Fibroblast of skin of abdomen (primary cell): ENCODE results near the gene GTF2A1.

Experiments used
- DNase-seq: peaks from one replicate; pipeline ENCODE4 v3.0.0-alpha.2; 2013

GTF2A1 gene

GRCh38 chr14:81176241-81176640 is 44.5 kb downstream of the GTF2A1 start:
- DNase-seq: no peak

GRCh38 chr14:81172881-81173280 is 47.9 kb downstream of the GTF2A1 start:
- peak; percentile 11 for DNase-seq

DNA sequence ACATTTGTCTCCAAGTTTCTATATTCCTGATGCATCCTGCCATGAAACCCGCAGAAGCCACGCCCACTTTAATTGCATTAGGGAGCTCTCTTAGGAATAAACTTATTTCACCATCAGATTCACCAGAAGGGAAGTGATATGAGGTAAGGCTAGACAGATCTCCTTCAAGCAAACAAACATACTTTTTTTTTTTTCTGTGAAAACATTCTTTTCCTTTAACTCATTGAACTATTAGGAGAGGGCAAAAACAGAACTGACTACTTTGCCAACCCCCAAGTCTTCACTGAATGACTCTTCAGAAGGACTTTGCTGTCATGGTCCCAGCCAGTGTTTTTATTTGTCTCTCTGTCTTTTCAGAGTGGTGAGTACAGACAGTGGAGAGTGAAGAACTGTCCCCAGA is 48.4 kb downstream of the GTF2A1 start:
- DNase-seq: no peak

DNA sequence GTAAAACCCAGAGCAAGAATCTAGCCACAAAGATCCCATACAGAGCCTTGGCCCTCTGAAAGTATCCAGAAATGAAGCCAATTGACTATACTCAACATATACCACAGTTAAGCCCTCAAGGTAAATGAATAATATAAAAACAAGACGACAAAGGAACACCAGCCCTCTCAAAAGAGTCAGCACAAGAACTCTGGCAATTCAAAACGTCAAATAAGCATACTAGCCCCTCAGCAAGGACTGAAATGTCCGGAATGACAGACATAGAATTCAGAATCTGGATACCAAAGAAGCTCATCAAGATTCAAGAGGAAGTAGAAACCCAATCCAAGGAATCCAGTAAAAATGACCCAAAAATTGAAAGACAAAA is 49.9 kb downstream of the GTF2A1 start:
- no peak for DNase-seq

- DNase-seq: peak; percentile 88
Observed at GRCh38 chr14:81170104-81170828, 50.5 kb downstream of the GTF2A1 start.

DNA sequence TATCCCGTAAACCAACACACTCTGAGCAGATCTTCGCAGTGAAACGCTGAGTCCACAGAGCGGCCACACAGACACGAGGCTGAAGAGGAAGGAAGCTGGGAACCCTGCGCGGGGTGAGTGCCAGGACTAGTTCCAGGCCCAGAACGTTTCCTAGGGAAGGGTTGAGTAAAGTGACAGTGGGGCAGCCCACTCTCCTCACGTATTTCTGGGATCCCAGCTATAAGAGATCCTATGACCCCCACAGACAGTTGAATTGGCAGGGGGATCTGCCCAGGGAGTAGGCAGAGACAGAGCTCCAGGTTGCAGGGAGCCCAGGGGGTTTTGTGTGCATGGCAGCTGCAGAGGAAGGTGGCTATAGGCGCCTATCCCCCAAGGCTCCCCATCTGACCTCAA is 51.1 kb downstream of the GTF2A1 start:
- DNase-seq: peak; percentile 15

DNA sequence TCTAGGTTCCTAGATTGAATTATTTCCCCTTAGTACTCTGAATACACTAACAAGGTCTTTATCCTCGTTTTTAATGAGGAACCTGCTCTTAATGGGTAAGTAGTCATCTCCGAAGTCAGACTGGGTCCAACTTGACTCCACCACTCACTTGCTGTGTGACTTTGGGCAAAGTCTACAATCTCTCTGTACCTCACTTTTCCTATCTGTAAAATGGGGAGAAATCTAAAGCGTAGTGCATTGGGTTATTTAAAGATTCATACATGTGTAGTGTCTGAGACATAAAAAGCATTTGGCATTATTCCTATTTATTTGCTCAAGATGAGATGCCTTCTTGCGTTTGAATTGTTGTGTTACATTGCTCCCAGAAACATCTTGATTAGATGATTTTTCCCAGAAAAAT is 51.5 kb downstream of the GTF2A1 start:
- DNase-seq: no peak

- DNase-seq: no peak
Observed at GRCh38 chr14:81166121-81166520, 54.6 kb downstream of the GTF2A1 start.

- DNase-seq: no peak
Observed at GRCh38 chr14:81165188-81165587, 55.6 kb downstream of the GTF2A1 start.

DNA sequence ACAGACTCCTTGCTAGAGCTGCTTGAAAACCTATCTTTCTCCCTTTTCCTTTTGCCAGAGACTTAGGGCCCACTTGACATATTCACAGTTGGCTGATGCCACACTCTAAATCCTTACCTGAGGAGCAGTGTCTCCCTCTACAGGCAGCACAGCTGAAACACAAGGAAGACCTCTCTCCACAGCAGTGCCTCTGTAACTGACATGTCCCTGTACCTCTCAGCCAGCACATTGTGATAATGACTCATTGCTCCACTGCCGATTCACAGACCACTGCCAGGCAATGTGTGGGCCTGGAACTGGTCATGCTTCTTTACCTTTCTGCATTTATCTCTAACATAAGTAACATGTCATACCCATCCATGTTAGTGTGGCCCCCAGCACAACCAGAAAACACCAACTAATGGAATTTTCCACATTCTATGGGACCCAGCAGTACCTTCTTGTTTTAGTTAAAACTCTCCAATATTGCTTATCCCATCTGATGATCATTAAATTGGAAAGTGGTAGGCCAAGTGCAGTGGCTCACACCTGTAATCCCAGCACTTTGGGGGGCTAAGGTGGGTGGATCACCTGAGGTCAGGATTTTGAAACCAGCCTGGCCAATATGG is 56.5 kb downstream of the GTF2A1 start:
- peak; percentile 66 for DNase-seq

GRCh38 chr14:81162941-81163340 is 57.8 kb downstream of the GTF2A1 start:
- DNase-seq: no peak

GRCh38 chr14:81161749-81162148 is 59.0 kb downstream of the GTF2A1 start:
- no peak for DNase-seq

GRCh38 chr14:81161088-81161487 is 59.7 kb downstream of the GTF2A1 start:
- no peak for DNase-seq

DNA sequence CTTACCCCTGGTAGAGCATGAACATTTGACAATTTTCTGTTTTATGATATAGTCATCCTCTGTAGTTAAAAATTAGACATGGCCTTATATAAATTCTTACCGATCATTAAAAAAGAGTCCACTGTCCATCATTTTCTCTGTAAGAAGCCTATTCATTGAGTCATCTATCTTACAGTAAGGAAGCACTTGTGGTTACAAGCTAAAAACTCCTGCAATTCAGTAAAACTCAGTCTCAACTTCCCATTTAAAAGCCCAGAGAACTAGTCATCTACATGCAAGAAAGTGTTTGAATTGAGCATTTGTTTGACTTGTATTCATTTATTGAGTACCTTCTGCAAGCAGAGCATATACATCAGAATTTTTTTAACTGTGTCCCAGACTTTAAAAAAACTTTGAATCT is 63.3 kb downstream of the GTF2A1 start:
- peak; percentile 37 for DNase-seq

GRCh38 chr14:81153187-81153586 is 67.6 kb downstream of the GTF2A1 start:
- no peak for DNase-seq

- no peak for DNase-seq
Observed at GRCh38 chr14:81148635-81149034, 72.1 kb downstream of the GTF2A1 start.

DNA sequence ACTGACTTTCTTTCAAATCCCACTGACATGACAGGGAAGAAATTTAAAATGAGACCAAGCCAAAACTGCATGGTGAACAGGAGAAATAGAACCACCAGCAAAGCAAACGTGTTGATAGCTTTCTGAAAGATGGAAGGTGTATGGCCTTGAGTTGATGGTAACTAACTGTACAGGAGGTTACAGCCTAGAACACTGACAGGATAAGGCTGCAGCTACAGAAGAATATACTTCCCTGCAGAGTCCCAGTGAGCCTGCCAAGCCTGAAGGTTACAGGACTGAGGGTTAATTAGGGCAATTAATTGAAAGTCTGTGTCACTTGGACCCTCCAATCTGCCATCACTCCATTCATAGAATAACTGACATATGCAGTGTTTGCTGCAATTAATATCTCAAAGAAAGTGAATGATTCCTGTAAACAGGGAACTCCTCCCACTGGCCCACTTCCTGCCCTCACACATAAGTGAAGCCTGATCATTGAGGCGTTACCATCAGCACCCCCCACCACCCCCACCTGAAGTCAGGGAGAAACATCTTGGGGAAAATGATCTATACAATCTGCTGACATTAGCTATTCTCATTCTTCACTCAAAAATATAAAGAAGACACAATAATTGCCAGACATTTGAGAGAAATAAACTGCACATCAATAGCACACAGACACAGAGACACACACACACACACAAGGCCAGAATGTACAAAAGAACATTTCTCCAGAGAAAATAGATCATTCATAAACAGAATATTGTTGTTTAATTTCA is 73.4 kb downstream of the GTF2A1 start:
- DNase-seq: no peak

DNA sequence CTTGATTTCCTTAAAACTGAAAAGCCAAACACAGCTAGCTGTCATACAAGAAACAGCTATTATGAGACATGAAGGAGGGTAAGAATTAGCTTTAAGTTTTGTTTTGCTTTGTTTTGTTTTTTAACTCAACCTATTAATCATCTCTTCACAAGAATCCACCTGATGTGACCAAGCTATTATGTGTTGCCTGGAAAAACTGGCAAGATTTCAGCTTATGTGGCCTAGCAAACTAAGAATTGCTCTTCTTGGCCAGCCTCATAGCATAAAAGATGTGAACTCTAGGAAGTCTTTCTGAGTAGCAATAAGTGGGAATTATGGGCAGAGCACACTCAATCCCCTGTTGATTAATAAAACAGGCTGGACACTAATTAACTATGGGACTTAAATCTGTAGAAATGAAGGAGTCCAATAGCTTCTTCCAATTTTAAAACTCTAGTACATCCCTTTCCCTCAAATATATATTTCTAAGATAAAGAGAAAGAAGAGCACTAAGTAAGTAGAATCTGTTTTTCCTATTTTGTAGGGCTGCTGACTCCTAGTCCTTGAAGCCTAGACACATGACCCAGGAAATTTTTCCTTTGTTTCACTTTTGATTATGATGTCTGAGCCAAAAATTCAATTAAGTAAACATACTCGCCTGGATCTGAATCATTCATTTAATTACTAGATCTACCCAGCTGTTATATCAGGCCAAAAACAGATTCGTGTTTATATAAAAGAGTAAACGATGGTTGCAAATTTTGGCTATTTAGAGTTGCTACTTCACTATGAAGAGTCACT is 75.7 kb downstream of the GTF2A1 start:
- no peak for DNase-seq

GRCh38 chr14:81143793-81144192 is 77.0 kb downstream of the GTF2A1 start:
- DNase-seq: no peak

DNA sequence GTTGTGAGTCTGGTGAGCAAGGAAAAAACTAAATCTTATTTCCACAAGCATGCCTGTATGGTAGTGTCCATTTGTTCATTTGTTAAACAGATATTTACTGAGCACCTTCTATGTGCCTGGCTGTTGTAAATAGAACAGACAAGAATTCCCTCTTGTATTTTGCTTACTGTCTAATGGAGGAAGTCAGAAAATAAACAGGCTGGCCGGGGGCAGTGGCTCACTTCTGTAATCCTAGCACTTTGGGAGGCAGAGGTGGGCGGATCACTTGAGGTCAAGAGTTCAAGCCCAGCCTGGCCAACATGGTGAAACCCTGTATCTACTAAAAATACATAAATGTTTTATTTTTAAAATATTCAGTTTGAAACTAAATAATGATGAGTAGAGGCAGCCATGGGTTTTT is 79.3 kb downstream of the GTF2A1 start:
- DNase-seq: no peak

DNA sequence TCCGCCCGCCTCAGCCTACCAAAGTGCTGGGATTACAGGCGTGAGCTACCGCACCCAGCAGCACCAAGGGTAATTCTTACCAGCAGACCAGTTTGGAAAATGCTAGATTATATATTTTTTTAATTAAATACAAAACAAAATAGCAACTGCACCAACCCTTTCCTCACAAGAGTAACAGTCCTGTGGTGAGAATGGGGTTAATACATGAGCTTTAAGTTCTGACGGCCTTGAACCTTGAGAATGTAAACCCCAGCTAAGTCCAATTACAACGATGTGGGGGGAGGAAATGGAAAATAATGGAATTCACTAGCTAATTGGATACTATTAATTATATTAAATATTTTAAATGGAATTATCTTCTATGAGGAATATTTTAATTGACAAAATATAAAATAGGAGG is 82.3 kb downstream of the GTF2A1 start:
- no peak for DNase-seq

GRCh38 chr14:81137316-81137715 is 83.4 kb downstream of the GTF2A1 start:
- DNase-seq: peak; percentile 42

DNA sequence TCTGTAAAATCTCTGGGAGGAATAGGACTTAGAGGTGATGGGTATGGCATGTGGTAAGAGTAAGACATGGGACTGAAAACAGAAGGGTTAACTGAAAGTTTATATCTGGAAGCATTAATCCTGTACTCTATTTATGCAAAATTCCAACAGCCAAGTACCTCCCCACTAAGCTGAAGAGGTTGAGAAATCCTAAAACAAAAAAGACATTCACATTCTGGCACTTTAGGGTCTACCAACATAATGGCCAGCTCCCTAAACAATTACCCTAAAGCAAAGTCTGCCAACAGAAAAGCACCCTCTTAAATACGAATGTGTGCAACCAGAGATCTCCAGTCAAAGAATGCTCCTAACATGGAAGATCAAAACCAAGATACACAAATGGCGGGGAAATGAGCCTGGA is 87.4 kb downstream of the GTF2A1 start:
- no peak for DNase-seq
